Activated CD4-positive, alpha-beta T cell treated with anti-CD3 and anti-CD28 coated beads, Interleukin-2, Interleukin-4, amounts not matched to agents 100 ng/mL and 50 ng/mL, durations not matched to agents 16 hours and 8 hours (primary cell): Measurements from ENCODE around the gene NOP56.
"Not testable (repeated sequence)": the region's sequence is repeated elsewhere in the genome, so short reads cannot be mapped to it uniquely, and the experiment has no call there.

Experiments
- DNase-seq: peaks from one replicate; pipeline ENCODE4 v3.0.0-alpha.2; 2020; ENCODE audit warnings: low spot score

NOP56 gene

GRCh38 chr20:2640899-2641298, 11.5 kb upstream of the NOP56 start:
- DNase-seq, result no peak

GRCh38 chr20:2643708-2644107, 8.7 kb upstream of the NOP56 start:
- DNase-seq, result no peak

GRCh38 chr20:2652724-2653555, 508 bp downstream of the NOP56 start:
- no peak for DNase-seq

GRCh38 chr20:2653556-2654383, 1.3 kb downstream of the NOP56 start:
- DNase-seq, result no peak

- DNase-seq, result no peak
These were observed 2.0 kb downstream of the NOP56 start for GRCh38 chr20:2654384-2654822.

GRCh38 chr20:2654831-2655230, 2.4 kb downstream of the NOP56 start:
- no peak for DNase-seq

- DNase-seq, result no peak
These were observed 3.1 kb downstream of the NOP56 start for GRCh38 chr20:2655331-2656116.

GRCh38 chr20:2656471-2657117, 4.2 kb downstream of the NOP56 start:
- DNase-seq, result no peak

- no peak for DNase-seq
These were observed 4.8 kb downstream of the NOP56 start for GRCh38 chr20:2657241-2657640.

GRCh38 chr20:2657674-2658073, 5.2 kb downstream of the NOP56 start:
- no peak for DNase-seq

GRCh38 chr20:2658414-2659354, 6.3 kb downstream of the NOP56 start:
- DNase-seq, result no peak

- no peak for DNase-seq
These were observed 7.1 kb downstream of the NOP56 start for GRCh38 chr20:2659547-2659946.

- DNase-seq, result no peak
These were observed 11.0 kb downstream of the NOP56 start for GRCh38 chr20:2663364-2663886.

- peak; percentile 93 for DNase-seq
These were observed 11.7 kb downstream of the NOP56 start, which contains the start of gene IDH3B for GRCh38 chr20:2663887-2664719. TSS of gene IDH3B (minus strand) at chr20:2664216. CDS start at chr20:2664188, 28 bp downstream.

- DNase-seq, result no peak
These were observed 19.5 kb downstream of the NOP56 start for GRCh38 chr20:2671977-2672376.

GRCh38 chr20:2672446-2672845, 20.0 kb downstream of the NOP56 start:
- DNase-seq, result no peak

GRCh38 chr20:2673453-2673852, 21.0 kb downstream of the NOP56 start:
- DNase-seq, result no peak

- DNase-seq, result no peak
These were observed 27.6 kb downstream of the NOP56 start for GRCh38 chr20:2680046-2680445.

GRCh38 chr20:2682040-2682439, 29.6 kb downstream of the NOP56 start:
- not testable (repeated sequence) for DNase-seq
